ENCODE results near the gene CFAP300.

DNA sequence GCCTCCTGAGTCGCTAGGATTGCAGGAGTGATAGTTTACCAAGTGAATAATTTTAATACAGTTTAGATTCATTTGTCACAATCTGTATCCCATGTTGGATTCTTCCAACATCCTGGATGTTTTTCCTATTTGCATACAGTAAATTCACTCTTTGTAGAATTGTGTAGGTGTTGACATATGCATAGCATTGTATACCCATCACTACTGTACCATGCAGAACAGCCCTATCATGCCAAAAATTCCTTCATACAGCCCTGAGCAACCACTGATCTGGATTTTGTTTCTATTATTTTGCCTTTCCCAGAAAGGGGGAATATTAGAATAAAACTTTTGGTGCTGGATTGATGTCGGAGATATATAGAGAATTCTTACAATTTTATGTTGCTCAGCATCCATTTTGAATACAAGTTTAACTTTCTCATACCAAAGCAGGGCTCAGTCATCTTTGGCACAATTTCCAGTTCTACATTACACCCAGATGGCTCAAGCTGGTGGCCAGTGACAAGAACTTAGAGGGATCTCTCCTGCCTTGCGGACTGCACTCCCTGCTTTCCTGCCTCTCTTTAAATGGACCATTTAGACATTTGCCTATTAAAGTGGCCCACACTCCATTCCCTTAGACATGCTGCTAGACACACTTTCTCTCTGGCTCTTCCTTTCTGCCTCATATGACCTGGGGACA is 45.4 kb upstream of the CFAP300 start:
- TF ChIP-seq, protein P1, sequence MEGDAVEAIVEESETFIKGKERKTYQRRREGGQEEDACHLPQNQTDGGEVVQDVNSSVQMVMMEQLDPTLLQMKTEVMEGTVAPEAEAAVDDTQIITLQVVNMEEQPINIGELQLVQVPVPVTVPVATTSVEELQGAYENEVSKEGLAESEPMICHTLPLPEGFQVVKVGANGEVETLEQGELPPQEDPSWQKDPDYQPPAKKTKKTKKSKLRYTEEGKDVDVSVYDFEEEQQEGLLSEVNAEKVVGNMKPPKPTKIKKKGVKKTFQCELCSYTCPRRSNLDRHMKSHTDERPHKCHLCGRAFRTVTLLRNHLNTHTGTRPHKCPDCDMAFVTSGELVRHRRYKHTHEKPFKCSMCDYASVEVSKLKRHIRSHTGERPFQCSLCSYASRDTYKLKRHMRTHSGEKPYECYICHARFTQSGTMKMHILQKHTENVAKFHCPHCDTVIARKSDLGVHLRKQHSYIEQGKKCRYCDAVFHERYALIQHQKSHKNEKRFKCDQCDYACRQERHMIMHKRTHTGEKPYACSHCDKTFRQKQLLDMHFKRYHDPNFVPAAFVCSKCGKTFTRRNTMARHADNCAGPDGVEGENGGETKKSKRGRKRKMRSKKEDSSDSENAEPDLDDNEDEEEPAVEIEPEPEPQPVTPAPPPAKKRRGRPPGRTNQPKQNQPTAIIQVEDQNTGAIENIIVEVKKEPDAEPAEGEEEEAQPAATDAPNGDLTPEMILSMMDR (IDR thresholded peaks at IDR 0.05; ENCODE audit: low read length) = no peak
- no peak for TF ChIP-seq EZH2 (IDR thresholded peaks at IDR 0.05; ENCODE audit: borderline replicate concordance, low read length)
